Erythroblast (primary cell): ENCODE data around the gene SIRPD.
"Not testable (repeated sequence)": the region's sequence is repeated elsewhere in the genome, so short reads cannot be mapped to it uniquely, and the experiment has no call there.

Source experiments
- DNase-seq, 2 experiments: peaks; one replicate each; lab custom pipeline; 2025; lab: John Stamatoyannopoulos, UW
- GATA1 ChIP-seq: IDR thresholded peaks from 2 replicates; pipeline ENCODE4 v1.6.1; 2011; ENCODE audit warnings: low read depth, mild to moderate bottlenecking, control low read depth, low read length, moderate library complexity
- POLR2A ChIP-seq: IDR thresholded peaks from 2 replicates; pipeline ENCODE4 v1.6.1; 2011; ENCODE audit warnings: mild to moderate bottlenecking, low read length

SIRPD gene

GRCh38 chr20:1527923-1528322 is 29.6 kb downstream of the SIRPD start:
- TF ChIP-seq POLR2A: no peak
- TF ChIP-seq GATA1: no peak
- no peak for DNase-seq

GRCh38 chr20:1526896-1527295 is 30.6 kb downstream of the SIRPD start:
- TF ChIP-seq GATA1 (no peak), POLR2A (no peak)
- no peak for DNase-seq

GRCh38 chr20:1526310-1526709 is 31.2 kb downstream of the SIRPD start:
- TF ChIP-seq GATA1 (no peak), POLR2A (no peak)
- DNase-seq: no peak

GRCh38 chr20:1524004-1524403 is 33.5 kb downstream of the SIRPD start:
- no peak for TF ChIP-seq GATA1
- no peak for TF ChIP-seq POLR2A
- no peak for DNase-seq

- TF ChIP-seq POLR2A (no peak), GATA1 (no peak)
These were observed 40.5 kb downstream of the SIRPD start for GRCh38 chr20:1517010-1517409.

GRCh38 chr20:1513801-1514200 is 43.7 kb downstream of the SIRPD start:
- TF ChIP-seq POLR2A (no peak), GATA1 (no peak)
- no peak for DNase-seq

More at GRCh38 chr20:1517010-1517409, 40.5 kb downstream of the SIRPD start:
- no peak for DNase-seq

- no peak for DNase-seq
- no peak for TF ChIP-seq GATA1
- TF ChIP-seq POLR2A: no peak
These were observed 48.3 kb downstream of the SIRPD start for GRCh38 chr20:1509237-1509636.

GRCh38 chr20:1508574-1508973 is 48.9 kb downstream of the SIRPD start:
- no peak for DNase-seq
- no peak for TF ChIP-seq POLR2A
- no peak for TF ChIP-seq GATA1

GRCh38 chr20:1507276-1507675 is 50.2 kb downstream of the SIRPD start:
- TF ChIP-seq POLR2A (no peak), GATA1 (no peak)

GRCh38 chr20:1505871-1506270 is 51.6 kb downstream of the SIRPD start:
- DNase-seq: no peak
- no peak for TF ChIP-seq GATA1
- no peak for TF ChIP-seq POLR2A

More at GRCh38 chr20:1507276-1507675, 50.2 kb downstream of the SIRPD start:
- DNase-seq: no peak

- DNase-seq: no peak
- TF ChIP-seq GATA1 (no peak), POLR2A (no peak)
These were observed 52.1 kb downstream of the SIRPD start for GRCh38 chr20:1505361-1505760.

- no peak for TF ChIP-seq GATA1
- TF ChIP-seq POLR2A: no peak
- peak; percentile 83 to 85 for DNase-seq
These were observed 53.8 kb downstream of the SIRPD start for GRCh38 chr20:1503564-1504227.

GRCh38 chr20:1500496-1500895 is 57.0 kb downstream of the SIRPD start:
- TF ChIP-seq POLR2A: no peak
- TF ChIP-seq GATA1: no peak

GRCh38 chr20:1499528-1500420 is 57.7 kb downstream of the SIRPD start:
- no peak for DNase-seq
- no peak for TF ChIP-seq GATA1
- no peak for TF ChIP-seq POLR2A

More at GRCh38 chr20:1500496-1500895, 57.0 kb downstream of the SIRPD start:
- peak; percentile 16 to 38 for DNase-seq

- DNase-seq: not testable (repeated sequence)
These were observed 60.1 kb downstream of the SIRPD start for GRCh38 chr20:1497371-1497770.
